22Rv1 (cell line): ENCODE results near the gene LOXL3.

Source experiments
- H3K27ac ChIP-seq: fragments of 450-650 bp; 2 replicates; pipeline ENCODE4 v1.5.1; 2017
- ZFX ChIP-seq: fragments of 450-650 bp; IDR thresholded peaks from 2 replicates; pipeline ENCODE4 v1.6.1; 2017; ENCODE audit warnings: antibody characterized with exemption, borderline replicate concordance
- TF ChIP-seq, protein P1 (sequence below): fragments of 450-650 bp; IDR thresholded peaks from 2 replicates; pipeline ENCODE4 v1.5.1; 2017; ENCODE audit warnings: mild to moderate bottlenecking

Gene LOXL3

DNA sequence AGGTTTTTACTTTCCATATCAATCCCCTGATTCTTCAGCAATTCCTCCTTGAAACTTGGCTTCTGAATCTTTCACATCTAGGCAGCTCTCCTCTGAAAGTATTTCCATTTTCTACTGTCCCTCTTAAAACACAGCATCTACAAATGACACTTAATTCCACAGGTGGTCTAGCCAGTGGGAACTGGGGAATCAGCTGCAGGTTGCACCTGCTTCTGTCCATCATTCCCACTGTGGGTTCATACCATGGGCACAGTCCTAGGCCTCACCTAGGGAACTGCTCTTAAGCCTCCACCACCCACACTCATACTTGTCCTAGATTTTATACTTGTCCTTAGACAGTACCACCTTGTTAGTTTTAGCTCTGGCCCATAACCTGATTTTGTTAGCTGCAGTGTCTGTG lies 2.2 kb downstream of the LOXL3 start:
- no peak overlapping the region for H3K27ac ChIP-seq
- TF ChIP-seq ZFX, result no peak
- TF ChIP-seq, protein P1, sequence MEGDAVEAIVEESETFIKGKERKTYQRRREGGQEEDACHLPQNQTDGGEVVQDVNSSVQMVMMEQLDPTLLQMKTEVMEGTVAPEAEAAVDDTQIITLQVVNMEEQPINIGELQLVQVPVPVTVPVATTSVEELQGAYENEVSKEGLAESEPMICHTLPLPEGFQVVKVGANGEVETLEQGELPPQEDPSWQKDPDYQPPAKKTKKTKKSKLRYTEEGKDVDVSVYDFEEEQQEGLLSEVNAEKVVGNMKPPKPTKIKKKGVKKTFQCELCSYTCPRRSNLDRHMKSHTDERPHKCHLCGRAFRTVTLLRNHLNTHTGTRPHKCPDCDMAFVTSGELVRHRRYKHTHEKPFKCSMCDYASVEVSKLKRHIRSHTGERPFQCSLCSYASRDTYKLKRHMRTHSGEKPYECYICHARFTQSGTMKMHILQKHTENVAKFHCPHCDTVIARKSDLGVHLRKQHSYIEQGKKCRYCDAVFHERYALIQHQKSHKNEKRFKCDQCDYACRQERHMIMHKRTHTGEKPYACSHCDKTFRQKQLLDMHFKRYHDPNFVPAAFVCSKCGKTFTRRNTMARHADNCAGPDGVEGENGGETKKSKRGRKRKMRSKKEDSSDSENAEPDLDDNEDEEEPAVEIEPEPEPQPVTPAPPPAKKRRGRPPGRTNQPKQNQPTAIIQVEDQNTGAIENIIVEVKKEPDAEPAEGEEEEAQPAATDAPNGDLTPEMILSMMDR, result no peak

DNA sequence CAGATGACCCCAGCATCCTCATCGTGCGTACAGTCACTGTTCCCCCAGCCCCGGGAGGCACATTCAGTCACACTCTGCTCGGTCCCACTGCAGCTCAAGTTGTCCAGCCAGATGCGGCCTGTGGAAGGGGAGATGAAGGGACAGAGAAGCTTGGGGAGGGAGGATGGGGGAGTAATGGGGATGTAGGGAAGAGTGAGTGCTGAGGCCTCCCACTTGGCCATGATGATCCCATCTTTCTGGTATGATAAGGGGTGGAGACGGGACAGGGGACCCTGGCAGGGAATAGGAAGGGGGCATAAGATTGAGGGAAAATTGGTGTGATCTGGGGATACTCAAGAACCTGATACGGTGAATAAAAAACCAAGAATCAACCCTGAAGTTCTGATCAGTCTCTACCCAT lies 3.5 kb downstream of the LOXL3 start:
- peak overlapping the region; percentile 87 for H3K27ac ChIP-seq
- TF ChIP-seq, protein P1, result no peak
- TF ChIP-seq ZFX, result no peak

DNA sequence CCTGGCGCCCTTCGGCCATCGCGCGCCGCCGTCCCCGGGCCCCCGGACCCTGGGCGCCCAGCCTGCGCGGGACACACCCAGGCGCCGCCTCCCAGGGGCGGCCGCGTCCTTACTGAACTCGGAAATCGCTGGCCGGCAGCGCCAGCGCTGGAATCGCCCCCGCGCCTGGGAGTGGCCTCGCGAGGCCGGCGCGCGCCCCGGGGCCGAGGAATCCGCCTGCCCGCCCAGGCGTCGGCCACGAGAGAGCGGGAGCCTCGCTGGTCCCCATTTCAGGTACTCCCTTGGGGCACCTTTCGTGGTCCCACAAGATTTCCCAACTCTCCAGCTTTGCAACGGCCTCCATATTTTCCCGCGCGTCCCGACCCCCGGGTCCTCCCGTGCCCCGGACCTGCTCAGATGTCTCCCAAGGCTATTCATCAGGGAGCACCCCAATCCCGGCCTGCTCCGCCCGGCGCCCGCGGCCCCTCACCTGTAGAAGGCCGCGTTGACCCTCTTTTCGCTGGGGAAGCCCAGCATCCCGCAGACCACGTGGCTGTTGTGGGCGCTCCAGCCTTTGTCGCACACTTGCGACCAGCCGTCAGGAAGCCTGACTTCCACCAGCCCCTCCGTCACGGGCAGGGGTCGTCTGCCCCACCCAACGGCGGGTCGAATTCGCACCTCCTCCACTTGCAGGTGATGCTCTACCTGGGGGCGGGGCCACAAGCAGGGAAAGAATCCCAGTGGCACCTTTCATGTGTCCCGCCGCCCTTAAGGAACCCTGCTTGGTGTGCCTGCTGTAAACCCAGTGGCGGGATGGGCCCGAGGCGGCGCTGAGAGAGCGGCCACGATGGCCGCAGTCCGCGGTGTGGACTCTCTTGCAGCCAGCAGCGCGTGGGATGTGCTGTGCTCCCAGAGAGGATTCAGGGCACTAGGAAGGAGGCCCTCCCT lies 4.6 kb downstream of the LOXL3 start:
- peak overlapping the region; percentile 87 for H3K27ac ChIP-seq
- TF ChIP-seq, protein P1, result 0 out of 2 replicates have a peak, but pooled peaks have one; percentile 4
- TF ChIP-seq ZFX, result no peak

DNA sequence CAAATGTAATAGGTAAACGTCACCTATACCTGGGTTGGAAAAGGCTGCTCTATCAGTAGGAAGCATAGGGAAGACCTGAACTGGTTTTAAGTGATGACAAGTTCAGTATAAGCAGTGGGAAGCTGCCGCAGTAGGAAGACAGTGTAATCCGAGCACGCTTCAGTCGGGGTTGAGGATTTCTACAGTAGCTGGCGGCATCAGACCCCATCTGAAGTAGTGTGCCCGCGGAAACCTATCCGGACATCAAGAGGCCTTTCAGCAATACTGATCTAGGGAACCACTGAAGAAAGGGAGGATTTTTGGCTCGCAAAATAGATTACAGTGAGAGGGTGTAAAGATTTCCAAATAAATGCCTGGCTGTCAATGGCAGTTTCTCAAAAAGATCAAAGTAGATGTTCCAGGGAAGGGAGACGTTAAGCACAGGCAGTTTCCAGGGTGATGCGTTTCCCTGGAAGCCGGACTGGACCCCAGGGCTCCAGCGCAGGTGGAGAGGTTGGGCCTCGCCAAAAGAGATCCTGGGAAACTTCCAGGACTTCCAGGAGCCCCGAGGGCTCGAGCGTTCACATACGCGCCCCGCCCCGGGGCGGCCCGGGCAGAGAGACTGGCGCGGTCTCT lies 5.3 kb downstream of the LOXL3 start:
- H3K27ac ChIP-seq, result peak overlapping the region; percentile 87

DNA sequence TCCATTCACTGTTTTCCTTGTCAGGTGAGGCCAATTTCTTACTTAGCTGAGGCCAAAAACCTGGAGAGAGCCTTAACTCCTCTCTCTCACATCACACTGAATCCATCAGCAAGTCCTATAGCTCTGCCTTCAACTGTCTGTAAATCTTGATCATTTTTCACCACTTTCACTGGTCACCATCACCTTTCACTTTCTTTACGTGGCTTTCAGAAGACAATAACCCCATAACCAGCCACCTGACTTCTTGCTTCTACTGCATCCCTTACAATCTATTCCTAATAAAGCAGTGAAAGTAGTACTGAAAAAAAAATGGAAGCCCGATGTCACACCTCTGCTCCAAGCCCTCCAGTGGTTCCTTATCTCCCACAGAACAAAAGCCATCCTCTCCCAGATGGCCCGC lies 7.7 kb downstream of the LOXL3 start:
- H3K27ac ChIP-seq, result no peak overlapping the region
- no peak for TF ChIP-seq ZFX
- TF ChIP-seq, protein P1, result no peak

More for the DNA sequence above, 5.3 kb downstream of the LOXL3 start:
- TF ChIP-seq, protein P1, result no peak
- no peak for TF ChIP-seq ZFX

DNA sequence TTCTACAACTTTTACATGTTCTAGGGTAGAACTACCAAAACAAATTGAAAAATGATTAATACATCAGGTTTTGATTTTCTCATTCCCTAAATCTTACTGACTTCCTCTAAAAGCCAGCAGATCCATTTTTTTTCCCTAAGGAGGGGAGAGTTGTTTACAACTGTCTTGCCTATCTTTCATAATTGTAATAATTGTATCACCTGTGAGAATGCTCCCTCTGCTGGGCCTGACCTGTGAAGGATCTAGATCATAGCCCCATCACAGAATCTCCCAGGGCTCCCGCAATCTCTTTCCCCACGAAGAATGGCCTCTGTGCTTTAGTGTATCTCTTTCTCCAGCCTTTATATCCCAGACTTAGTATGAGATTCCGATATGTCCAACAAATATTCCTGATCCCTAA lies 9.1 kb downstream of the LOXL3 start:
- no peak overlapping the region for H3K27ac ChIP-seq
- TF ChIP-seq, protein P1, result peak; percentile 69
- no peak for TF ChIP-seq ZFX

DNA sequence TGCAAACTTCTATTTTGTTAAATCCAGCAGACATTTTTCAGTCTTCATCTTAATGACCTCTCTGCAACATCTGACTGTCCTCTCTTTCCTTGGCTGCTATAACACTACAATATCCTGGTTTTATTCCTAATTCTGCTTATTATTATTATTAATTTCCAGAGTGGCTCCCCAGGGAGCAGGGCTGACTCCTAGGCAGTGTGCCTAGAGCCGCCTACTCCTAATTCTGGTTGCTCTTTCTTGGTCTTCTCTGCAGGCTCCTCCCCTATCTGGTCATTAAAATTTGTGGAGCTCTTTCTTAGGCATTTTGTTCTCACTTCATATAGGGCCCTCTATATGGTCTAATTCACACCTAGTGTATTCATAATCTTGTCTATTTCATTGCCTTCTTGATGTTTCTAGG lies 10.8 kb downstream of the LOXL3 start:
- H3K27ac ChIP-seq, result no peak overlapping the region
- TF ChIP-seq, protein P1, result no peak
- no peak for TF ChIP-seq ZFX
